ENCODE measurements around the gene CAPN14. TPM values are rescaled to one million over a fixed set of nuclear protein-coding genes. Genes with fewer than 3 reads are reported as not detected.

Gene CAPN14
- total and polyA plus RNA-seq, 2 of the 4 experiments (the other 2 are of a cell fraction): under 0.01 to 0.09 TPM

DNA sequence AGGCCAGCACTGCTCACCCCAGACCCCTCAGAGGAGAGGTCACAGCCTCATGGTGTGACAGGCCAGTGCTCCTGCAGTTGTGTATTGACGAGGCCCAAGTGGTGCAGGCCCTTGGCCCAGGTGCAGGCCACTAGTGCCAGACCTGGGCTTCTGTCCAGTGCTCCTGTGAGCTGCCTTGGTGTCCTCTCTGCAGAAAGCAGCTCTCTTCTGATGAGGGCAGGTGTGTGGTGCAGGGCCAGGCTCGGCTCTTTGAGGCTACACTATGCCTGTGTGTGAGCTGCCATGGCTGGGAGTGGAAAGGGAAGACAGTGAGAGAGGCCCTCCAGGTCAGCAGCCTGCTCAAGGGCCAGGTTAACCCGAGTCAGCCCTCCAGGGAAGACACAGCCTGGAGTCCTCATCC lies 33.7 kb upstream of the CAPN14 start:
- H2AK9ac ChIP-seq (replicated peaks; ENCODE audit: low read depth, low read length, poor library complexity): peak overlapping the region; percentile 42
- no peak overlapping the region for H3K27ac ChIP-seq (ENCODE audit: insufficient read depth, low read length)
- no peak overlapping the region for H2BK20ac ChIP-seq (ENCODE audit: low read depth, low read length)
- no peak overlapping the region for H2AK5ac ChIP-seq (ENCODE audit: low read depth, low read length)
- no peaks in the 10 kb centered on the region for H3K9me3 ChIP-seq (ENCODE audit: control insufficient read depth, insufficient read depth, low read length)
- ATAC-seq (ENCODE audit: low read depth) (no peak), DNase-seq (no peak)
- H4K20me1 ChIP-seq (ENCODE audit: insufficient read depth, low read length): no peaks in the 10 kb centered on the region
- TF ChIP-seq NFE2L2 (IDR thresholded peaks at IDR 0.05; ENCODE audit: low read depth, low read length): no peak
- TF ChIP-seq, protein P1, sequence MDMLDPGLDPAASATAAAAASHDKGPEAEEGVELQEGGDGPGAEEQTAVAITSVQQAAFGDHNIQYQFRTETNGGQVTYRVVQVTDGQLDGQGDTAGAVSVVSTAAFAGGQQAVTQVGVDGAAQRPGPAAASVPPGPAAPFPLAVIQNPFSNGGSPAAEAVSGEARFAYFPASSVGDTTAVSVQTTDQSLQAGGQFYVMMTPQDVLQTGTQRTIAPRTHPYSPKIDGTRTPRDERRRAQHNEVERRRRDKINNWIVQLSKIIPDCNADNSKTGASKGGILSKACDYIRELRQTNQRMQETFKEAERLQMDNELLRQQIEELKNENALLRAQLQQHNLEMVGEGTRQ (IDR thresholded peaks at IDR 0.05; ENCODE audit: low read depth, low read length): no peak
- TF ChIP-seq, protein P2, sequence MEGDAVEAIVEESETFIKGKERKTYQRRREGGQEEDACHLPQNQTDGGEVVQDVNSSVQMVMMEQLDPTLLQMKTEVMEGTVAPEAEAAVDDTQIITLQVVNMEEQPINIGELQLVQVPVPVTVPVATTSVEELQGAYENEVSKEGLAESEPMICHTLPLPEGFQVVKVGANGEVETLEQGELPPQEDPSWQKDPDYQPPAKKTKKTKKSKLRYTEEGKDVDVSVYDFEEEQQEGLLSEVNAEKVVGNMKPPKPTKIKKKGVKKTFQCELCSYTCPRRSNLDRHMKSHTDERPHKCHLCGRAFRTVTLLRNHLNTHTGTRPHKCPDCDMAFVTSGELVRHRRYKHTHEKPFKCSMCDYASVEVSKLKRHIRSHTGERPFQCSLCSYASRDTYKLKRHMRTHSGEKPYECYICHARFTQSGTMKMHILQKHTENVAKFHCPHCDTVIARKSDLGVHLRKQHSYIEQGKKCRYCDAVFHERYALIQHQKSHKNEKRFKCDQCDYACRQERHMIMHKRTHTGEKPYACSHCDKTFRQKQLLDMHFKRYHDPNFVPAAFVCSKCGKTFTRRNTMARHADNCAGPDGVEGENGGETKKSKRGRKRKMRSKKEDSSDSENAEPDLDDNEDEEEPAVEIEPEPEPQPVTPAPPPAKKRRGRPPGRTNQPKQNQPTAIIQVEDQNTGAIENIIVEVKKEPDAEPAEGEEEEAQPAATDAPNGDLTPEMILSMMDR (conservative IDR thresholded peaks at IDR 0.05; ENCODE audit: low read depth, low read length): no peak
- TF ChIP-seq CEBPB (IDR thresholded peaks at IDR 0.05; ENCODE audit: low read depth, low read length): no peak
- no peak for TF ChIP-seq POLR2A (IDR thresholded peaks at IDR 0.05; ENCODE audit: low read depth, low read length)
- TF ChIP-seq SMC3 (IDR thresholded peaks at IDR 0.05; ENCODE audit: low read depth, low read length): no peak
- TF ChIP-seq BHLHE40 (IDR thresholded peaks at IDR 0.05; ENCODE audit: low read depth, low read length): no peak
- H2BK5ac ChIP-seq (ENCODE audit: low read depth, low read length, poor library complexity, severe bottlenecking): no peak overlapping the region
- no peak overlapping the region for H2AFZ ChIP-seq (replicated peaks; ENCODE audit: low read length, poor library complexity)
- POLR2A ChIA-PET (ENCODE audit: unreplicated experiment): no interaction called here
- H3K4me1 ChIP-seq (ENCODE audit: control insufficient read depth, insufficient read depth, low read length): peaks cover 5% of the 10 kb centered on the region
- in situ Hi-C loops (cut with MboI; ENCODE audit: low sequenced_read_pairs): no loop called here
- intact Hi-C loops (cut with micrococcal nuclease): no loop called here
- H3K23ac ChIP-seq (ENCODE audit: low read depth, low read length): no peak overlapping the region
- H3K14ac ChIP-seq (replicated peaks; ENCODE audit: low read depth, low read length): no peak overlapping the region
- H3K9ac ChIP-seq (ENCODE audit: low read depth, low read length): no peak overlapping the region
- no peaks in the 10 kb centered on the region for H3K27me3 ChIP-seq (ENCODE audit: control insufficient read depth, insufficient read depth, low read length)
- H3K36me3 ChIP-seq (ENCODE audit: control insufficient read depth, insufficient read depth, low read length): peaks cover 41% of the 10 kb centered on the region
- peaks cover 3% of the 10 kb centered on the region; the same call in 1 of the 2 replicates for H3K9me1 ChIP-seq (ENCODE audit: insufficient read depth, low read length)
- CTCF ChIA-PET: no interaction called here
- no peak overlapping the region for H3K4me3 ChIP-seq (ENCODE audit: insufficient read depth, low read depth, low read length)
- H3K4me2 ChIP-seq (ENCODE audit: low read depth, low read length): no peak overlapping the region
- no TSS peak for BruUV-seq (replicated peaks)
- WGBS, 2 experiments (ENCODE audit: extremely low coverage in 2 of 2, insufficient read length in 1 of 2): no CpG with 5 or more reads among the region's 3 CpGs
- H4K5ac ChIP-seq (ENCODE audit: low read depth, low read length): no peak overlapping the region
- H3K18ac ChIP-seq (ENCODE audit: low read depth, low read length): no peak overlapping the region
- H3K56ac ChIP-seq (ENCODE audit: extremely low read depth, insufficient read depth, low read length): no peak overlapping the region
- no peak overlapping the region for H2BK15ac ChIP-seq (ENCODE audit: low read depth, low read length)
- no peak overlapping the region for H3K4ac ChIP-seq (ENCODE audit: low read depth, low read length)
- no peak overlapping the region for H2BK120ac ChIP-seq (ENCODE audit: low read depth, low read length)
- H3K79me1 ChIP-seq (ENCODE audit: low read depth in 1 of 2, low read length in 2 of 2): 0 out of 4 replicates have a peak, but pooled peaks cover 0 to 5% of the 10 kb centered on the region in 2 experiments
- no peak overlapping the region for H4K8ac ChIP-seq (ENCODE audit: low read depth in 2 of 2, low read length in 2 of 2)
- dilution Hi-C loops (cut with HindIII; ENCODE audit: low sequenced_read_pairs, unreplicated experiment): no loop called here
- no peak overlapping the region for H4K91ac ChIP-seq (ENCODE audit: insufficient read depth, low read depth, low read length)
